UCSD-AML1 (cell line): ENCODE data around the gene PLEKHG5.
"Not testable (repeated sequence)": the region's sequence is repeated elsewhere in the genome, so short reads cannot be mapped to it uniquely, and the experiment has no call there.

Experiments used
- DNase-seq: peaks from one replicate; lab custom pipeline; 2025; ENCODE audit not compliant: unreplicated experiment; lab: John Stamatoyannopoulos, UW

Gene PLEKHG5

DNA sequence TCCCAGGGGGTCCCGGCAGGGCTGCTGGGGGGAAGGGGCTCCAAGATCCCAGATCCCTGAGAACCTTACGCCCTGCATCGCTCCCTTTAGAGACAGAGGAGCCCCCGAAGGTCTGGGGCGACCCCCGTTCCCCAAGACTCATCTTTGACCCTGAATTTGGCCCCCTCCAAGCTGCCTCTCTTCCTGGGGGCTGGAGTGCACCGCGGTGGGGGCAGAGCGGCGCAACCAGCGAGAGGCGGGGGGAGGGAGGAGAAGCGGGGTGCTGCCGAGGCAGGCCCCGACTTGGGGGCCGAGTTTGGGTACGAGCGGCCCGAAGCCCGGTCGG is 5.4 kb upstream of the PLEKHG5 start:
- no peak for DNase-seq

DNA sequence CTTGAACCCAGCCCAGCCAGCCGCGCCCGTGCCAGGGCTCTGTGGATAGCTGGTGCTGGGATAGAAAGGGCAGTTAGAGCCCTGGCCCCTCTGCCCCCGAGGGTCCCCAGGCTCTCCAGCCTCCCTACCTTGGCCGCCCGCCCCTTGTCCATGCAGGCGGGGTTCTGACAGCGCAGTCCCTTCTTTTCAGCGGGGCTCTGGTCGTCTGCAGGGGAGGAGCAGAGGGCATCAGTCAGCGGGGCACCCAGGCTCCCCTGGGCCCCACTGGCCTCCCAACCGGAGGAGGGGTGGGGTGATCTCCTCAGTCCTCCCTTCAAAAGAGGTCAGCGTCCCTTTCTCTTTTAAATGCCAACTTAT is 4.9 kb upstream of the PLEKHG5 start:
- DNase-seq: no peak

DNA sequence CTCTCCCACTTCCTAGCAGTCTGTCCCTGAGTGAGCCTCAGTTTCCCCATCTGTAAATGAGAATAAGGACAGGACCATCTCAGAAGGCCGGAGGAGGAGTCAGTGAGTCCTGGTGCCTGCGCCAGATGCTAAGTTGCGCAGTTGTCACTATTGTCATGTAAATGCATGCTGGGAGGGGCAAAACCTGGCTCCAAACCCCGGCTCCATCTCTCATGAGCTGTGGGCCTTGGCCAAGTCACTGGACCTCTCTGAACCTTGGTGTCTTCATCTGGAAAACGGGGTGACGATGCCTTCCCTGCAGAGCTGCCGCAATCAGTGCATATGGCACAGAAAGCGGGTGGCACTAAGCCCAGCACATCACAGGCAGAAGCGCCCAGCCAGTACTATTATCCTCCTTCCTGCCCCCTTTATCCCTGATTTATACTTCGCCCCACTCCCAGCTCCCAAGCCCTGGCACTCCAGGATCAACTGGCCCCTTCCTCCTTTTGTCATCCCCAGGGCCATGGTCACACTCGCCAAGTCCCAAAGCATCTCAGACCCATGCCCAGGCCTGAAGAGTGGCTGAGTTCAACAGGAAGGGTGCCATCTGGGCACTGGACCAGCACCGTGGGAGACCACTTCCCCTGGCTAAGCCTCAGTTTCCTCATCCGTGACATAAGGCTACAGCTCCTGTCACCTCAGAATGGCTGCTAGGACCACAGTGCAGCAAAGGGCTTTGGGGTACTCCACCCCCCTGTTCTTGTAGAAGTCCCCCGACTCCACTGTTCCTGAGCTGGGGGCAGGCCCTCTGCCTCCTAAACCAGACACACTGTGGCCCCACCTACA is 4.3 kb upstream of the PLEKHG5 start:
- DNase-seq: no peak

DNA sequence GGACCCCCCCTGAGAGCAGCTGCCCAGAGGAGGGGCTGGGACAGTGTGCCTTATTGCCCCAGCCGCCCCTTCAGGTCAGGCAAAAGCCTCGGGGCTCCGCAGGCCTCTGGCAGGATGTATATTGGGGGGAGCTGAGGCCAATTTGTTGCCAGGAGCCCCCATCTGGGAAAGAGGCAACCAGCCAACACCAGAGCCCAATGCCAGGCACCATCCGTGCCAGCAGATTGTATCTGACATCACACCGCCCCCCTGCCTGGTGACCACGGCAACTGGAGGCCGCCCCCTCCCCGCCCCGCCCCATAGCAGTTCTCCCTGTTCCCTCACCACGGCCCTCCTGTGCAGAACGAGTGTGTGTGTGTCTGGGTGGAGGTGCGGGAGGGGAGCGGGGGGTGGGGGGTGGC is 3.6 kb upstream of the PLEKHG5 start:
- no peak for DNase-seq

DNA sequence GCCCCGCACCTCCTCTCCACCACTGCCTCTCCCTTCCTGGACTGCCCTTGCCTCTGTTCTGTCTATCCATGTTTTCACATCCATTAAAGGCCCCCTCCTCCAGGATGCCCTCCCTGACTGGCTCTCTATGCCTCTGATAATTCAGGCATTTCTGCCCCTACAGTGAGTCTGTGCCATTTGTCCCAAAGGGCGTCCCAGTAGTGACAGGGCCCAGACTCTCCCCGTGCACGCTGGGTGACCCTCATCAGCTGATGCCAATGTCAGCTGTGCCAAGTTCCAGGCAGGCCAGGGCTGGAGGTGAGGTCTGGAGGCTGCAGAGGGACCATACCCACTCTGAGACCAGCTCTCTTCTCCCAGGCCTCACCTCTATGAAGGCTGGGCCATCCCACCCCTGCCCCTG is 3.2 kb upstream of the PLEKHG5 start:
- no peak for DNase-seq

DNA sequence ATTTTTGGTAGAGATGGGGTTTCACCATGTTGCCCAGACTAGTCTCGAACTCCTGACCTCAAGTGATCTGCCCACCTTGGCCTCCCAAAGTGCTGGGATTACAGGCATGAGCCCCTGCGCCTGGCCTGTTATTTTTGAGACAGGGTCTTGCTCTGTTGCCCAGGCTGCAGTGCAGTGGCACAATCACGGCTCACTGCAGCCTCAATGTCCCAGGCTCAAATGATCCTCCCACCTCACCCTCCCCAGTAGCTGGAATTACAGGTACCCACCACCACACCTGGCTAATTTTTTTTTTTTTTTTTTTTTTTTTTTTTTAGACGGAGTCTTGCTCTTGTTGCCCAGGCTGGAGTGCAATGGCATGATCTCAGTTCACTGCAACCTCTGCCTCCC is 2.4 kb upstream of the PLEKHG5 start:
- DNase-seq: not testable (repeated sequence)

DNA sequence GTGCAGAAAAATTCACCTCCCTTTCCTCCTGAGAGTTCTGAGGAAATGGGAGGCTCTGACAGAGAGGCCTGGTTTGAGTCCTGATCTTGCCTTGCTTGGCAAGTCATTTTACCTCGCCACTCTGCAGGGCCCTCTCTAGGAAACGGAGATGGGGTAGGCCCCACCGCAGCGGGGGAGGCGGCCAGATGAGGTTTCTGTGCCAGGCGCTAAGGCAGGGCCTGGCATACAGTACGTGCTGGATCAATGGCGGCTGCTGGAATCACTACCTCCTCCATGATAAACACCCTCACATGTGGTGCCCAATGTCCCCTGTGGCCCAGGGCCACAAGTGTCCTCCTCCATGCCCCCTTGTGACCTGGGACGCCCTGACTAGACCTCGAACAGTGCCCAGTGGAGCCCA is 499 bp upstream of the PLEKHG5 start:
- peak; percentile 38 for DNase-seq

DNA sequence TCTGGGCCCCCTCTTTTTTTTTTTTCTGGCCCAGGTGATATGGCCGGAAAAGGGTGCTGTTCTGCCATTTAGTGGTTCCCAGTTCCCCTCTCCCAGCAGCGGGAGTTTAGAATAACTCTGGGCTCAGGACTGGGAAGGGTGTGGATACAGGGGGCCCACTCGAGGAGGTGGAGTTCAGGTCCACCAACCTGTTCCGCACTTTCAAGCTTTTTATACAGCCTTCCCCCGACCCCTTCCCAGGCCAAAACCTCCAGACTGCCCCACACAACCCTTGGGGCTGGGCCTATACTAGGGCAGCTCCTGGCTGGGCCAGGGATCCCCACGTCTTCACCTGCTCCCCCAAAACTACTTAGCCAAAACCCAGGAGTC is 402 bp downstream of the PLEKHG5 start:
- DNase-seq: no peak

DNA sequence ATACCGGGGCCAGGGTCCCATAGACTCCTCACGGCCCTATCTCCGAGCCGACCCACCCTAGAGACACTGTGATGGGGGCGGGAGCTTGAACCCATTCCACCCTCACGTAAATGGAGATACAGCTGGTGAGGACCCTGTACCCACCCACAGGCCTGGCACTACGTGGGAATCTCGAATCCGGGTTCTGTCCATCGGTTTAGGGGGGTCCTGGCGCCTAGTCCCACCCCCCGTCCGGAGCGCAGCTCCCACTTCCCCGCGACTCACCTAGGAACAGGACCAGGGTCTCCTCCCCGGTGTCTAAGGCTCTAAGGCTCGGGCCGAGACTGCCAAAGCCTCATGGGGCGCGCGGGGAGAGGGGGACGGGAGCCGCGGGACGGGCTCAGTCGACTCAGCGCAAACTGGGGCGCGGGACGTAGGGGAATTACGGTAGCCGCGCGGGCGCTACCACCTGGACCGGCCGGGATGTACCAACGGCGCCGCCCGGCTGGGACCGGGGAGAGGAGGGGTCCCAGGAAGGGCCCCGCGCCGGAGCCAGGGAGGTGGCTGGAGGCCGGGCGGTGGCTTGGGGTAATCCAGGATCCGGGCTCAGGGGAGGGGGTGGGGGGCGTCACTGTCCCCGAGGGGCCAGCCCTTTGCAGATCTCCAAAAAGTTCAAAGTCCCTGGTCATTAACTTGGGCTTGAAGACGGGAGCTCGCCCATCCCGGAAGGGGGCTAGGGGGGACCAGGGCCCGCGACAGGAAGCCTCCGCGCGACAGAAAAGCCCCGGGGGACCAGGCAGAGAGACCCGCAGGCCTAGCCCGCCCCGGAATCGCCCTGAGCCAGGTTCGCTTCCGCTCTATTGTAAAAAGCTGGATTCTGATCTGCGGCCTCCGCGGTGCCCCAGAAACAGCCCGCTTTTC is 1.0 kb downstream of the PLEKHG5 start:
- peak; percentile 47 for DNase-seq

DNA sequence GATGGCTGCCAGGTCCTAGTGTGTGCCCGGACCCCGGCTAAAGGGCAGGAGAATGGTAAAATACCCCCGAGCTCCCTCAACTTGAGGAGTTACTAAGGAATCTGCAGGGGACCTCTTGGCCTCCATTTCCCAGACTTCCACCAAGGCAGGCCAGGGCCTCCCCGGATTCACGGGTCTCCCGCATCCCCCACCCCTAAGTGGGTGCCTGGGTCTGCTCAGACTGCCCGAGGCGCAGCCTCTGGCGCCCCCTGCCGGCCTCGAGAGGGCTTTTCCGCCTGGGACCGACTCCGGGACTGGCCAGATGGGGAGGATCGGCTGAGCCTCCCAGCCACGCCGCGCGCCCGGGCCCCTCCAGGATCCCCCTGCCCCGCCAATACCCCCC is 1.7 kb downstream of the PLEKHG5 start:
- DNase-seq: peak; percentile 77

DNA sequence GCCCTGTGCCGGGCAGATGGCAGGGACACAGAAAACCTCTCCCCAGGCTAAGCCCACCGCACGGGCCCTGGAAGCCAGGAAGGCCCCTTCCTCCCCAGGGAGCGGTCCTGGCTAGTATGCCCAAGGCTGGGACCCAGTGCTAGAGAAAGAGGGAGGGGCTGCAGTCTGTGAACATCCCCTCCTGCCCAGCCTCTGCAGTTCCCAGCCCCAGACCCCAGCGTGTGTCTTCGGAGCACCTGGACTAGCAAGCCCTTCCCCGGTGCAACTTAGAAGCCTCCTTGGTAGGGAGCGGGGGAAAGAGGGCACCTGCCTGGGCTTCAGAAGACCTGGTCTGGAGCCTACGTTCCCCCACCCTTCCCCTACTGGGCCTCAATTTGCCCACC is 2.1 kb downstream of the PLEKHG5 start:
- no peak for DNase-seq

DNA sequence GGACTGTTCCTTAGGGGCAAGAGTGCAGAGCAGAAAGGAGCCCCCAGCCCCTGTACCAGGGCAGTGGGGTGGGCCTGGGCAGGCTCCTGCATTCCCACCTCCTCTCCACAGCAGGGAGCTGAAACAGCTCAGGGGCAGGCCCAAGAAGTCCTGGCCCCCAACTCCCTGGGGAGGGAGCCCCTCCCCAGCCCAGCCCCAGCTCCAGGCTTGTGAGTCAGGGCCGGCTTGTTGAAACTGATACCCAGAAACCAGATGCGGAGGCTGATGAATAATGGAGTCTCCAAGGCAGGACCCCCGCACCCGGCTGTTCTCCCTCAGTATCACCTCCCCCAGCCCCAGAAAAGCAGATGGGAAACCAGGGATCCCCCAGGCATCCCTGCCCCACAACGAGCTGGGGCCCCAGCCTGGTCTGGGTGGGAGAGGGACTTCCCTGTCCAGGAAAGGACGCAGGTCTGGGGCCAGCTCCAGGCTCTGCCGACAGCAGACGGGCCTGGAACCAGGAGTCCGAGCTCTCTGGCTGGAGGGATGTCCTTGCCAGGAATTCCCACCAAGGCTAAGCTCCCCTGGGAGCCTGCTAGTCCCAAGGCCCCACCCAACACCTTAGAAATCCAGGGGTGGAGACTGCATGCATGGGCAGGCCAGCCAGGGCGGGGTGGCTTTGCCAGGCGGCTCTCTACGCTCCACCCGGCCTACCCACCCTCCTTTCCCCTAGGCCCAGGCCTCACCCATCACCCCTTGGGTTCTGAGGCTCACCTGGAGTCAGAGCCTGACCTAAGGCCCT is 2.7 kb downstream of the PLEKHG5 start:
- no peak for DNase-seq

DNA sequence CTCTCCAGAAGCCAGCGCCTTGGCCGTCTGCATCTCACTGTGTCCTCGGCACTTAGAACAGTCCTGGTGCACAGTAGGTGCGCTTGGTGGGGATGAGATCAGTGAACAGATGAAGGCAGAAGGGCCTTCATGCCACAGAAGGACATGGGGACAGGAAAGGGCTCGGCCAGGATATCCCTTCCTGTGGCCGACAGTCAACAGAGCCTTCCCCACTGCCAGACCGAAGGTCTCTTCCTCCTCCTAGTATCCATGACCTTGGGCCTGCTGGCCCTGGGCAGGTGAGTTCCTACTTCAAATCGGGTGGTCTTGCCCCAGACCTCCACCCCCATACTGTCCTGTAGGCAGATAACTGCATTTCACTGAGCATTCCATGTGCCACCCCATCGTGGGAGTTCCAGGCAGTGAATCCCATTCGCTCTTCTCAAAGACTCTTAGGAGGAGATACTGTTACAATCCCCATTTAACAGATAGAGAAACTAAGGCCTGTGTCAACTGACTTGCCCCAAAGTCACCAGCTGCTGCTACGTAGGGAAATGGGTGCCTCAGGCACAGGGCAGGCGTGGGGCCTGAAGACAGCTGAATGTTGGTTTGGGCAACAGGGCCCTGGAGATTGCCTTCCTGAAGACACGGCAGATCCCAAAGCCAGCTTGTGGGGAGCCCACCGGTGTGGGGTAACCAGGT is 3.5 kb downstream of the PLEKHG5 start:
- DNase-seq: no peak

DNA sequence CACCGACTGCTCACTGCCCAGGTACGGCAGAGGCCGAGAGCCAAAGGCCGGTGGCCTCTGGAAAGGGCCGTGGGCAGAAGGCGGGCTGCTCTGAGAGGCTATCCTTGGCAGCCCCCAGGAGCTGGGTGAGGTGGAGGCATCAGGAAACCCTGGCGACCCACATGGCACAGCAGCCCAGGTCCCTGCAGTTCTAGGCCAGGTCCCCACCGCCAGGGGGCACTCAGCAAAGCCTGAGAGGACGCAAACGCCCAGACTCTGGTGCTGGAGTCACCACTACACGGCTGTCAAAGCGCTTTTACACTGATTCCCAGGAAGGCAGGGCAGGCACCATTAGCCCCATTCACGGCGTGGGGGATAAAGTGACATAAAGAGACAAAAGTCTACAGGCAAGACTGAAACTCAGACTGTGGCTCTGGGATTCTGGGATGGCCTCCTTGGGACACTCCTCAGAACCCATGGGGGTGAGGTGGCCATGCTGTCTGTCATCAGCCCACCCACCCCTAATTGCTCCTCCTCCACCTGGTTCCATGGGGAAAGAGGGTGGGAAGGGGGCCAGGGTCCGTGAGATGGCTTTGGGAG is 4.9 kb downstream of the PLEKHG5 start:
- peak; percentile 84 for DNase-seq

DNA sequence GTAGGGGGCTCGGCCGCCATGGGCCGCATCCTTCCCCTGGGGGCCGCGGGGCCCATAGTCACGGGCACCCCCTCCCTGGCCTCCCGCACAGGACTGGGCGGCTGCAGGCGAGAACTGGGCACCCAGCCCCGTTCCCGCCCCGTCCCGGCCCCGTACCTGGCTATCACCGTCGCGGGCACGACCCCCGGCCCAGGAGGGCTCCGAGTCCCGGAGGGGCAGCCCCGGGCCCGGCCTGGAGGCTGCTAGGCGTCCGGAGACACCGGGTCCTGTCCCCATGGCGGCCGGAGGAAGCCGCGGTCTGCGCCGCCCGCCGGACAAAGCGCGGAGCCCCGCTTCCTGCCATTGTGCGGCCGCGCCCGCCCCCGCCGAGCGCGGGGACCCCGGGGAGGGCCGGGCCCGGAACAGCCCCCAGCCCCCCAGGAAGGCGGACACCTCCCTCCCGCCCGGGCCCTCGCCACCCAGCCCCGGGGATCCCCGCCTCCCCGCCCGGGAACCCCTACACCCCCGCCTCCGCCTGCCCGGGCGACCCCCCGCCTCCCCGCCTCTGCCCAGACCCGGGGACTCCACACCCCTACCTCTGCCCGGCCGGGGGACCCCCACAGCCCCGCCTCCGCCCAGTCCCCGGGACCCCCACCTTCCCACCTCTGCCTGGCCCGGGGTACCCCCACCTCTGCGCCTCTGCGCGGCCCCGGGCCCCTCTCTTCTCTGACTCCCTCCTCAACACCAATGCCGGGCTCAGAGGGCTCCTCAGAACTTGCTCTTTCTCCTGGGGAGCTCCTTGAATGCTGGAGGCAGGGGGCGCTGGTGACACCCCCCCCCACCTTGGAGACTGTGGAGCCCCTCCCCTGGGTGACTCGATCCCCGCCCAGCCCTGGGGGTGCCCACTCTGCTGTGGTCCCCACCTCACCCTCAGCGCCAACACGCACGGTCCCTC is 6.0 kb downstream of the PLEKHG5 start:
- no peak for DNase-seq

DNA sequence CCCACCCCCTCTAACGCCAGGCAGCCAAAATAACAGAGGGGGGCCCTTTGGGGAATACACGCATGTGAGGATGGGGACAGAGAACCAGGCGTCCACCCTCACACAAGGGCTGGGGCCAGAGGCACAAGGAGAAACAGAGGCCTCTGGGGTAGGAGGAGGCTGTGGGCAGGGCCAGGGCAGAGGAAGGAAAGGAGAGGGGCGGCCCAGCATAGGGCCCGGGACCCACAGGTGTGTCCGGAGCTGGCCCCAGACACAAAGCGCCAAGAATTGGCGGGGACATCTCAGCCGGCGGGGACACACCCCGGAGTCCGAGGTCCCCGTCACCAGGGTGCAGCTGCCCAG is 6.7 kb downstream of the PLEKHG5 start:
- no peak for DNase-seq

DNA sequence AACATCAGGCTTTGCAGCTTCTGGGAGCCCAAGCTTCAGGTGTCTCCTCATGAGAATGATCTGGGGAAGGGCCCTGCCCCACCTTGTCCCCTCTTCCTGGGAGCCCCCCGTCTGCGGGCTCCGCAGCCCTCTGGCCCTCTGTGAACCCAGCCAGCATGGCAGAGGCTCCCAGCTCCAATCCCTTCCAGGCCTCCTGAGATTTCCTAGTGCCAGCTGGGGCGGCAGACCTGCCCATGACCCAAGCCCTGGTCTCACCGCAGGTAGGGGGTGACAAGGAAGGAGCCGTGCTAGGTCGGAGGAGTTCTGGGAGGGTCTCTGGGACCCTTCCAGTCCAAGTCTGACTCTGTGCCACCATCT is 7.7 kb downstream of the PLEKHG5 start:
- DNase-seq: no peak

DNA sequence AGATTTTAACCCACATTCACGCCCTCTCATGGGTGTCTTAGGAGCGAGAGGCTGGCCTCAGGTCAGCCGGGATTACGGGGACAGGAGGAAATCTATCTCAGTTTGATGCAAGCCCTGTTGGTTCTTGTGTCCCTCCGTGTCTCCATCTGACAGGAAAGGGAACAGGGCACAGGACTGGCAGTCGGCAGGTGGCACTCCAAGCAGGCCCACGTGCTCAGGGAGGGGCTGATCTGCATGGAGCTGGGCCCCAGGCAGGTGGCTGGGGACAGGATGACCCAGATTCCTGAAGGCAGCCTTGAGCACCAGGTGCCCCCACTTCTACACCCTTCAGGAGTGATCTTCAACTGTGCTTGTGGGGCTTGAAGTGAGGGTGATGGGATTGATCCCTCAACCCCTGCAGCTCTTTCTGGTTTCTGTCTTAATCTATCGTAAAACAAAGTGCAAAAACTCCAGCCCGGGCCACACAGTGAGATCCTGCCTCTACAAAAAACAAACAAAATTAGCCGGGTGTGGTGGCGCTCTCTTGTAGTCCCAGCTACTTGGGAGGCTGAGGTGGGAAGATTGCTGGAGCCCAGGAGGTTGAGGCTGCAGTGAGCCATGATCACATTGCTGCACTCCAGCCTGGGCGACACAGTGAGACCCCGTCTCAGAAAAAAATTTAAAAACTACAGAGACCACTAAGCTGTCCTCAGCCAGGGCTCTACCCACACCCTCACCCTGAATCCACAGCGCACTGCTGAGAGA is 8.3 kb downstream of the PLEKHG5 start:
- no peak for DNase-seq

DNA sequence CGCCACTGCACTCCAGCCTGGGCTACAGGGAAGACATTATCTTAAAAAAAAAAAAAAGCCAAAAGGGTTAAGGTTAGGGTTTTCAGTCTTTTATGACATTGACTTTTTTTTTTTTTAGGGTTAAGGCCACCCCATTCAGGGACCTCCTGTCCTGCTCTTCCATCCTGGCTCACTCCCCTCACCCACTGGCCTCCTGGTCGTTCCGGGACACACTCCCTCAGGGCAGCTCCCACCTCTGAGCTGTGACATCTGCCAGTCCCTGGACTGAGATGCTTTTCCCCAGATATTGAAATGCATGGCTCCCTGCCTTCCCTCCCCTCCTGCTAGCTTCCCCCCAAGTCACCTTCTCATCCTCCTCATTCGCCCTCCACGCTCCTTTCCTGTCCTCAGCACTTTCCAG is 9.6 kb downstream of the PLEKHG5 start:
- no peak for DNase-seq
